NCI-H446 treated with DMSO at 0.1 percent for 48 hours (cell line): ENCODE results near the gene CSF3.
"Not testable (repeated sequence)": the region's sequence is repeated elsewhere in the genome, so short reads cannot be mapped to it uniquely, and the experiment has no call there.

Experiments used
- DNase-seq: peaks from one replicate; lab custom pipeline; 2025; lab: John Stamatoyannopoulos, UW

Gene CSF3

GRCh38 chr17:39997543-39997942, 17.7 kb upstream of the CSF3 start:
- no peak for DNase-seq

GRCh38 chr17:39999067-39999466, 16.2 kb upstream of the CSF3 start:
- DNase-seq = no peak

- no peak for DNase-seq
Measured at GRCh38 chr17:40000161-40000560, 15.1 kb upstream of the CSF3 start.

- not testable (repeated sequence) for DNase-seq
Measured at GRCh38 chr17:40001335-40001734, 13.9 kb upstream of the CSF3 start.

- no peak for DNase-seq
Measured at GRCh38 chr17:40004072-40004471, 11.2 kb upstream of the CSF3 start.

- DNase-seq = no peak
Measured at GRCh38 chr17:40004712-40005111, 10.5 kb upstream of the CSF3 start.

- DNase-seq = no peak
Measured at GRCh38 chr17:40005520-40005919, 9.7 kb upstream of the CSF3 start.

- DNase-seq = not testable (repeated sequence)
Measured at GRCh38 chr17:40010946-40011500, 4.2 kb upstream of the CSF3 start.

- DNase-seq = not testable (repeated sequence)
Measured at GRCh38 chr17:40012017-40012647, 3.1 kb upstream of the CSF3 start.

- no peak for DNase-seq
Measured at GRCh38 chr17:40014375-40014980, 762 bp upstream of the CSF3 start.

GRCh38 chr17:40015998-40016985, 1.1 kb downstream of the CSF3 start:
- no peak for DNase-seq

- DNase-seq = no peak
Measured at GRCh38 chr17:40017422-40018080, 2.3 kb downstream of the CSF3 start.

GRCh38 chr17:40018211-40019121, 3.2 kb downstream of the CSF3 start:
- DNase-seq = no peak

GRCh38 chr17:40019140-40019991, 4.1 kb downstream of the CSF3 start:
- DNase-seq = no peak

GRCh38 chr17:40020146-40020545, 4.9 kb downstream of the CSF3 start:
- DNase-seq = no peak

GRCh38 chr17:40021451-40021971, 6.3 kb downstream of the CSF3 start:
- no peak for DNase-seq

- DNase-seq = no peak
Measured at GRCh38 chr17:40022497-40022896, 7.3 kb downstream of the CSF3 start.

GRCh38 chr17:40022961-40023541, 7.8 kb downstream of the CSF3 start:
- no peak for DNase-seq

- DNase-seq = no peak
Measured at GRCh38 chr17:40023590-40024292, 8.5 kb downstream of the CSF3 start.
